ENCODE data around the gene CDH23. TPM values are rescaled to one million over a fixed set of nuclear protein-coding genes. Genes with fewer than 3 reads are reported as not detected.

CDH23 gene
- total RNA-seq, 2 experiments from 2014 or later, result 0.16 to 0.61 TPM

- no peak for DNase-seq
- H3K4me1 Mint-ChIP-seq, result peaks cover 3% of the 10 kb centered on the region
- CTCF ChIA-PET, result no interaction called here
- H3K27ac Mint-ChIP-seq, result no peak overlapping the region
- ATAC-seq, result no peak
- H3K4me3 Mint-ChIP-seq, result no peak overlapping the region
- no peaks in the 10 kb centered on the region for H3K9me3 Mint-ChIP-seq (ENCODE audit: low read depth)
- peaks cover 18% of the 10 kb centered on the region for H3K27me3 Mint-ChIP-seq
- H3K36me3 Mint-ChIP-seq, result no peaks in the 10 kb centered on the region
Observed at GRCh38 chr10:71526653-71527052, 129.9 kb downstream of the CDH23 start.

GRCh38 chr10:71527135-71527534, 130.4 kb downstream of the CDH23 start:
- Mint-ChIP-seq H3K27ac (no peak overlapping the region), H3K27me3 (peaks cover 18% of the 10 kb centered on the region), H3K9me3 (ENCODE audit: low read depth) (no peaks in the 10 kb centered on the region), H3K4me3 (no peak overlapping the region), H3K36me3 (no peaks in the 10 kb centered on the region), H3K4me1 (peaks cover 6% of the 10 kb centered on the region)
- DNase-seq (no peak), ATAC-seq (no peak)
- CTCF ChIA-PET, result no interaction called here

DNA sequence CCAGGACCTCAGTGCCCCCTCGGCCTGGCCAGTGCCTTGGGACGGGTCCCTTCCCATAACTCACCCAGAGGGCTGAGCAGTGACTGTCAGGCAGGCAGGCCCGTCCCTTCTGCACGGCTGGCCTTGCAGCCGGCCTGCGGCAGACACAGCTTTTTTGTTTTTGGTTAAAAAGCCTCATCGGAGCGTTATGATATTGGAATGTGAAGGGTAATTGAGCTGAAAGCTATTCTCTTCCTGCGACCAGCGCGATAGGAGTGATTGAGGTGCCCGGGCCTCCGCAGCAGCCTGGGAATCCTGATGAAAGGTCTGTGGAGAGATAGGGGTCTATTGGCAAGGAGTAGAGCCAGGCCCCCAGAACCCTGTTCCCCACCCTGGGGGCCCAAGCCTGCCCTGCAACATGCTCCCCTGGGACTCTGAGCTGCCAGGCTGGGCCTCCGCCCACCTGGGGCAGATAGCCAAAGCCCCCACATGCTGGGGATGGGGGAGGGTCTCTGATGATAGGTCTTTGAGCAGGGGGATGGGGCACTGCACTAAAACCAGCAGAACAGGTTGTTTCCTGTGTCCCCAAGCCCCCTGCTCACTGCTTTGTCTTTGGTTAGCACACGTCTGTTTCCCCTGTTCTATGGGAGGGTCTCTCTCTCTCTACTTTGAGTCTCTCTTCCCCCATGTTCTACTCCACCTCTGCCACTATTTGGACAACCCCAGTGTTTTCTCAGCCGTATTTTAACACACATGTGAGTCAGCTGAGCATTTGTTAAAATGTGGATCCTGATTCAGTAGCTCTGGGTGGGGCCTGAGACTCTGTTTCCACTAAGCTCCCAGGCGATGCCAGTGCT, 131.9 kb downstream of the CDH23 start:
- no peaks in the 10 kb centered on the region for H3K36me3 Mint-ChIP-seq
- no peak overlapping the region for H3K4me3 Mint-ChIP-seq
- no peaks in the 10 kb centered on the region for H3K9me3 Mint-ChIP-seq (ENCODE audit: low read depth)
- DNase-seq, result no peak
- no peak overlapping the region for H3K27ac Mint-ChIP-seq
- peaks cover 6% of the 10 kb centered on the region for H3K4me1 Mint-ChIP-seq
- CTCF ChIA-PET, result interaction anchor here (1.2 kb wide), 1 partner anchor 42 kb away, joined by 3 read pairs; no protein-coding TSS in a partner anchor
- H3K27me3 Mint-ChIP-seq, result peaks cover 10% of the 10 kb centered on the region
- ATAC-seq, result no peak

DNA sequence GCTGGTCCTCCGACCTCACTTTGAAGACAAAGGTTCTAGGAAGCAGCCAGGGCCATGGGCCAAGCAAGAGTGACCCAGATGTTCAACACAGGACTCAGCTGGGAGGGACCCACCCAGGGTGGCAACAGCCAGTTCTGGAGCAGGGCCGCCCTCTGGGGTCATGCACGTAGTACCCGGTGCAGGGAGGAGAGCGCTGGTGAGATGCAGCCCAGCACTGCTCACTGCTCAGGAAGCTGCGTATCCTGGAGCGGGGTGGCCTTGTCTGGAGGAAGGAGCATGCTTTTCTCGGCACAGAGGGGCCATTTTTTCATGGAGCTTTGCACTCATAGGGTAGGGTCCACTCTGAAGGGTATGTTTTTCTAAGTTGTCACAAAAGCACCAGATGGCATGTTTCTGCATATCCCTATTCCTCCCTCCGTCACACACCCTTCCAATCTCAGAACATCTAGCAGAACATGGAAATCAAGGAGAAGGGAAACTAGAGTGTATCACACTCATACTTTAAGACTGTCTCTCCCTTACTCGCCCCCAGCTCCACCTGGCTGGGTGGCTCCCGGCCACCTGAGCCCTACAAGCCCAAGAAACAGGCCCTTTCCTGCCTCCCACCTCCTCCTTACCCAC, 132.6 kb downstream of the CDH23 start:
- H3K4me1 Mint-ChIP-seq, result peaks cover 6% of the 10 kb centered on the region
- ATAC-seq (no peak), DNase-seq (no peak)
- H3K27me3 Mint-ChIP-seq, result peaks cover 3% of the 10 kb centered on the region
- H3K27ac Mint-ChIP-seq, result no peak overlapping the region
- CTCF ChIA-PET, result interaction anchor here (1.2 kb wide), 1 partner anchor 41 kb away, joined by 3 read pairs; no protein-coding TSS in a partner anchor
- no peaks in the 10 kb centered on the region for H3K36me3 Mint-ChIP-seq
- H3K9me3 Mint-ChIP-seq (ENCODE audit: low read depth), result no peaks in the 10 kb centered on the region
- no peak overlapping the region for H3K4me3 Mint-ChIP-seq

DNA sequence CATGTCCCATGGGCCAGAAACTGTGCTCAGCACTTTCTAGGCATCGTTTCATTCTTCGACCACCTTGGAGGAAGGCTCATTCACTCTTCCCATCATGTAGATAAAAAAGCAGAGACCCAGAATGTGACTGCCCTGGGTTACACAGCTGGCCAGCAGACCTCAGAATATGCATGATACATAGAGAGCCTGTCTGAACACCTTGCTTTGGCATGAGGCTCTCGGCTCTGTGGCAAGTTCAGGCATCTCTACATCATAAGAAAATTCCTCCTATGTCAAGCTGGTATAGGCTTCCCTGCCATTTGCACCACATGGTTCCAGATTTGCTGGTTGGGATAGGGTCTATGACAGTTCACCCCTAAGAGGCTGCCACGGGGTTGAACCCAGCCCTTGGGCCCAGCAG, 134.1 kb downstream of the CDH23 start:
- Mint-ChIP-seq H3K9me3 (ENCODE audit: low read depth) (no peaks in the 10 kb centered on the region), H3K4me3 (no peak overlapping the region), H3K27ac (no peak overlapping the region), H3K36me3 (no peaks in the 10 kb centered on the region), H3K4me1 (peaks cover 6% of the 10 kb centered on the region), H3K27me3 (no peaks in the 10 kb centered on the region)
- CTCF ChIA-PET, result interaction anchor here (1.2 to 1.4 kb wide), 2 partner anchors 227 to 366 kb away, joined by 3 read pairs; no protein-coding TSS in a partner anchor
- DNase-seq, result no peak
- no peak for ATAC-seq

DNA sequence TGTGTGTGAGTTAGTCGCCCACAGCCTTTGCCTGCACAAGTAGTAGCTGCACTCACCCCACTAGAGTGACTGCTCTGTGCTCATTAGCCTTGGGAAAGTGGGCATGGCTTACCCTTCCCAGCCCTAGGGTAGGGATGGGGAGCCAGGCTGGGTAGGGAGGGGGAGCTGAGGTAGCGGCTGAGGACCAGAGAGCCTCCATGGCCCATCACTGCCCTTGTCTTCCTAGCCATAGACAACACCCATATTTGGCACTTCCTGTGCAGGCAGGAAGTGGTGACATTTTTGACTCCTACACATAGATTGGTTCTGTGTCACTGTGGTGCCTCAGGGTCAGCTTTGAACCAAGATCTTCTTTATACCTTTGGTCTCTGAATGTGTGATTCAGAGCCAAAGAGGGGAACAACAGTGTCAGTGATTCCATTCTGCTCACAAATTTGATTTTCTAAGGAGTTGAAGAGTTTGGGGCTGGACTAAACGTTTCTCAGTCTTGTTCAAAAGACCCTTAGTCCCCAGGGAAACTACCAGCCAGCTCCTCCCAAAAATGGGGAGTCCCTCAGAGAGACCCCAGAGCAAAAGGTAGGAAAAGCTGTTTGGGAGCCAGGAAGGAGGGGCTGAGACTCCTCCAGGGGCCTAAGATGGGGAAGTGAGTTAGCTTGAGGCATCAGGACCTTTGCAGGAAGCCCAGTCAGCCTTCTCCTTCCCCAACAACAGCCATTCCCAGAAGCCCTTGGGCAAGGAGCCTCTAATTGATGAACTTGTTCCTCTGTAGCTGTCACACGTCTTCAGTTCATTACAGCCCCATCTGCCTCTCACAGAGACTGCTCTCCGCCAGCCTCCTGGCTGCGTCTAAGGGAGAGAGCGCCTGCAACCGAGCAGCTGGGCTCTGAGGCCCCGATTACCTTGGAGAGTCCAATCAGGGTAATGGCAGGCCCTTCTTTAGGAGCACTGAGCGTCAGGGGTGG, 135.0 kb downstream of the CDH23 start:
- Mint-ChIP-seq H3K9me3 (ENCODE audit: low read depth) (no peaks in the 10 kb centered on the region), H3K4me3 (no peak overlapping the region), H3K27me3 (no peaks in the 10 kb centered on the region)

DNA sequence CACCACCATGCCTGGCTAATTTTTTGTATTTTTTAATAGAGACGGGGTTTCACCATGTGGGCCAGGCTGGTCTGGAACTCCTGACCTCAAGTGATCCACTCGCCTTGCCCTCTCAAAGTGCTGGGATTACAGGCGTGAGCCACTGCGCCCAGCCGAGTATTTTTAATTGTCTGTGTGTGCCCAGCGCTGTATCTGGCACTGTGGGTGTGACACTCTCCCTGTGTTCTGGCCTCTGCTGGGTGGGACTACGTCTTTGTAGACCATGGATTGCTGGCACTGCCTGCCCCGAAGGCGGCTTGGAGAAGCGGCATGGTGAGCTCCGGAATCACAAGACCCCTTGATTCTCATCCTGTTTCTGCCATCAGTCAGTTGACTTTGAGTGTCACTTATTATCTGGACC, 136.2 kb downstream of the CDH23 start:
- Mint-ChIP-seq H3K4me3 (no peak overlapping the region), H3K9me3 (ENCODE audit: low read depth) (no peaks in the 10 kb centered on the region), H3K27ac (no peak overlapping the region), H3K4me1 (peaks cover 6% of the 10 kb centered on the region), H3K36me3 (no peaks in the 10 kb centered on the region), H3K27me3 (no peaks in the 10 kb centered on the region)
- CTCF ChIA-PET, result no interaction called here
- DNase-seq, result no peak
- ATAC-seq, result no peak

More for the DNA sequence above, 135.0 kb downstream of the CDH23 start:
- DNase-seq (peak; percentile 51), ATAC-seq (peak; percentile 86)
- no peaks in the 10 kb centered on the region for H3K36me3 Mint-ChIP-seq
- H3K27ac Mint-ChIP-seq, result no peak overlapping the region
- H3K4me1 Mint-ChIP-seq, result peaks cover 6% of the 10 kb centered on the region
- CTCF ChIA-PET, result interaction anchor here (1.2 to 1.4 kb wide), 2 partner anchors 228 to 365 kb away, joined by 3 read pairs; no protein-coding TSS in a partner anchor

DNA sequence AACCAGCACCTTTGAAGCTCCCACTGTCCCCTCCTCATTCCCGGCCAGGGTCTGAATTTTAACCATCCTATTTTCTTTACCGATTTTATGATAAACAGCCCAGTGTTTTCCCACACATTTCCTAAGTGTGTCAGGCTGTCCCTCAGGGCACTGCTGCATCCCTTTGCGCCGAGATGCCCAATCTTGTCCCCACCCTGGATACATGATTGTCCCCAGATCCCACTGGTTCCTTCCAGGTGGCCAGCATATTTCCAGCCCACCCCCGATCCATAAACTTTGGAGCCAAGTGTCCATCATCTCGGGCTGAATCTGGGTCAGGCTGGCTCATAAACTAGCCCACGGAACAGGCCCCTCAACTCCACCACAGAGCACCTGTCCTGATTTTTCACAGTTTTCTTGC, 137.2 kb downstream of the CDH23 start:
- DNase-seq (no peak), ATAC-seq (no peak)
- Mint-ChIP-seq H3K4me3 (no peak overlapping the region), H3K27ac (no peak overlapping the region), H3K4me1 (peaks cover 6% of the 10 kb centered on the region), H3K27me3 (no peaks in the 10 kb centered on the region), H3K9me3 (ENCODE audit: low read depth) (no peaks in the 10 kb centered on the region), H3K36me3 (no peaks in the 10 kb centered on the region)
- CTCF ChIA-PET, result interaction anchor here (0.8 kb wide), 1 partner anchor 12 kb away, joined by 3 read pairs; no protein-coding TSS in a partner anchor

- DNase-seq (no peak), ATAC-seq (no peak)
- Mint-ChIP-seq H3K4me1 (peaks cover 6% of the 10 kb centered on the region), H3K27me3 (peaks cover 3% of the 10 kb centered on the region), H3K4me3 (no peak overlapping the region), H3K9me3 (ENCODE audit: low read depth) (no peaks in the 10 kb centered on the region), H3K36me3 (no peaks in the 10 kb centered on the region), H3K27ac (no peak overlapping the region)
- CTCF ChIA-PET, result no interaction called here
Observed at GRCh38 chr10:71534568-71535194, 138.0 kb downstream of the CDH23 start.

DNA sequence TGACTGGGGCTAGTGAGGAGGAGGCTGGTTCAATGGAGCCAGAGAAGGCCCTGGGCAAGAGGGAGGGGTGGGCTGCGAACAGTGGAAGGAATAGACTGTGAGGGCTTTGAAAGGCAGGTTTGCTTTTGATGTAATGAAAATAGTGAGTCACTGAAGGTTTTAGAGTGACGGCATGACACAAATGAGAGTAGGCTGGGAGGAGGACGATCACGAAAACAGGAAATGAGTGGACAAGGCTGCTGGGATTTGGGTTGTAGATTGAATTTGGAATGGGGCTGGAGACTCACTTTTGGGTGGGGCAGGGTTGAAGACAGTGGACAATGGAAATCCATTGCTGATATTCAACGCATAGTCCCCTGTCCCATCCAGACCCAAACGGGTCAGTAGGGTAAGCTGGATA, 139.6 kb downstream of the CDH23 start:
- CTCF ChIA-PET, result no interaction called here
- ATAC-seq, result no peak
- no peak overlapping the region for H3K27ac Mint-ChIP-seq

GRCh38 chr10:71537125-71537524, 140.4 kb downstream of the CDH23 start:
- ATAC-seq, result no peak
- H3K36me3 Mint-ChIP-seq, result no peaks in the 10 kb centered on the region
- H3K4me3 Mint-ChIP-seq, result no peak overlapping the region
- H3K27ac Mint-ChIP-seq, result no peak overlapping the region
- no peaks in the 10 kb centered on the region for H3K9me3 Mint-ChIP-seq (ENCODE audit: low read depth)
- H3K4me1 Mint-ChIP-seq, result no peaks in the 10 kb centered on the region
- peaks cover 5% of the 10 kb centered on the region for H3K27me3 Mint-ChIP-seq
- CTCF ChIA-PET, result no interaction called here
- DNase-seq, result no peak

More for the DNA sequence above, 139.6 kb downstream of the CDH23 start:
- H3K36me3 Mint-ChIP-seq, result no peaks in the 10 kb centered on the region
- DNase-seq, result no peak
- H3K9me3 Mint-ChIP-seq (ENCODE audit: low read depth), result no peaks in the 10 kb centered on the region
- H3K4me3 Mint-ChIP-seq, result no peak overlapping the region
- peaks cover 3% of the 10 kb centered on the region for H3K27me3 Mint-ChIP-seq
- H3K4me1 Mint-ChIP-seq, result peaks cover 6% of the 10 kb centered on the region

GRCh38 chr10:71537681-71538080, 141.0 kb downstream of the CDH23 start:
- CTCF ChIA-PET, result no interaction called here
- Mint-ChIP-seq H3K36me3 (no peaks in the 10 kb centered on the region), H3K9me3 (ENCODE audit: low read depth) (no peaks in the 10 kb centered on the region)

More at GRCh38 chr10:71537681-71538080, 141.0 kb downstream of the CDH23 start:
- Mint-ChIP-seq H3K27ac (no peak overlapping the region), H3K27me3 (peaks cover 5% of the 10 kb centered on the region), H3K4me3 (no peak overlapping the region), H3K4me1 (no peaks in the 10 kb centered on the region)
- no peak for DNase-seq
- no peak for ATAC-seq
